ENCODE measurements around the gene CFAP92.

GRCh38 chr3:128998561-128998960 lies 4.7 kb upstream of the CFAP92 start:
- TF ChIP-seq CTCF (IDR thresholded peaks at IDR 0.05) (no peak), POLR2A (IDR thresholded peaks at IDR 0.05) (no peak)

Data from thyroid gland (tissue), 4 donors.